Hematopoietic multipotent progenitor cell treated with erythropoietin and hydrocortisone succinate and interleukin-3 and kit ligand, for 15 days (in vitro differentiated cells): ENCODE measurements around the gene SHISA5.
"Not testable (repeated sequence)": the region's sequence is repeated elsewhere in the genome, so short reads cannot be mapped to it uniquely, and the experiment has no call there.

Experiments used
- DNase-seq: peaks from one replicate; pipeline ENCODE4 v3.0.0-alpha.2; 2015; ENCODE audit warnings: low spot score

Gene SHISA5

GRCh38 chr3:48504051-48504946, at the start of gene SHISA5:
SHISA5 (minus strand) TSS chr3:48504174; CDS start chr3:48504094, 80 bp downstream.
- peak; percentile 59 for DNase-seq

GRCh38 chr3:48553361-48553760, 49.4 kb upstream of the SHISA5 start:
- no peak for DNase-seq

- DNase-seq, result no peak
Measured at GRCh38 chr3:48552111-48552951, 48.4 kb upstream of the SHISA5 start.

GRCh38 chr3:48551651-48552050, 47.7 kb upstream of the SHISA5 start:
- not testable (repeated sequence) for DNase-seq

GRCh38 chr3:48548729-48549705, 45.0 kb upstream of the SHISA5 start:
- peak; percentile 81 for DNase-seq

- DNase-seq, result peak; percentile 59
Measured at GRCh38 chr3:48548126-48548525, 44.2 kb upstream of the SHISA5 start.

GRCh38 chr3:48546203-48546829, 42.3 kb upstream of the SHISA5 start:
- DNase-seq, result no peak

GRCh38 chr3:48544141-48544540, 40.2 kb upstream of the SHISA5 start:
- no peak for DNase-seq

- DNase-seq, result no peak
Measured at GRCh38 chr3:48543271-48543866, 39.4 kb upstream of the SHISA5 start.

- no peak for DNase-seq
Measured at GRCh38 chr3:48538451-48538850, 34.5 kb upstream of the SHISA5 start.

- no peak for DNase-seq
Measured at GRCh38 chr3:48536785-48537184, 32.8 kb upstream of the SHISA5 start.

- DNase-seq, result no peak
Measured at GRCh38 chr3:48536116-48536515, 32.1 kb upstream of the SHISA5 start.

GRCh38 chr3:48535578-48535977, 31.6 kb upstream of the SHISA5 start:
- DNase-seq, result no peak

GRCh38 chr3:48532977-48533337, 29.0 kb upstream of the SHISA5 start:
- no peak for DNase-seq

- DNase-seq, result no peak
Measured at GRCh38 chr3:48532271-48532976, 28.4 kb upstream of the SHISA5 start.

GRCh38 chr3:48530701-48531100, 26.7 kb upstream of the SHISA5 start:
- DNase-seq, result not testable (repeated sequence)

- no peak for DNase-seq
Measured at GRCh38 chr3:48528754-48529153, 24.8 kb upstream of the SHISA5 start.

- no peak for DNase-seq
Measured at GRCh38 chr3:48528048-48528447, 24.1 kb upstream of the SHISA5 start.

- no peak for DNase-seq
Measured at GRCh38 chr3:48524970-48525369, 21.0 kb upstream of the SHISA5 start.

- DNase-seq, result no peak
Measured at GRCh38 chr3:48521635-48522034, 17.7 kb upstream of the SHISA5 start.
